ENCODE results near the gene IQCK.
"Not testable (repeated sequence)": the region's sequence is repeated elsewhere in the genome, so short reads cannot be mapped to it uniquely, and the experiment has no call there.

Gene IQCK

GRCh38 chr16:19700319-19700781 lies 17.7 kb upstream of the IQCK start:
- no peak for DNase-seq

GRCh38 chr16:19701091-19701490 lies 17.0 kb upstream of the IQCK start:
- no peak for DNase-seq

DNA sequence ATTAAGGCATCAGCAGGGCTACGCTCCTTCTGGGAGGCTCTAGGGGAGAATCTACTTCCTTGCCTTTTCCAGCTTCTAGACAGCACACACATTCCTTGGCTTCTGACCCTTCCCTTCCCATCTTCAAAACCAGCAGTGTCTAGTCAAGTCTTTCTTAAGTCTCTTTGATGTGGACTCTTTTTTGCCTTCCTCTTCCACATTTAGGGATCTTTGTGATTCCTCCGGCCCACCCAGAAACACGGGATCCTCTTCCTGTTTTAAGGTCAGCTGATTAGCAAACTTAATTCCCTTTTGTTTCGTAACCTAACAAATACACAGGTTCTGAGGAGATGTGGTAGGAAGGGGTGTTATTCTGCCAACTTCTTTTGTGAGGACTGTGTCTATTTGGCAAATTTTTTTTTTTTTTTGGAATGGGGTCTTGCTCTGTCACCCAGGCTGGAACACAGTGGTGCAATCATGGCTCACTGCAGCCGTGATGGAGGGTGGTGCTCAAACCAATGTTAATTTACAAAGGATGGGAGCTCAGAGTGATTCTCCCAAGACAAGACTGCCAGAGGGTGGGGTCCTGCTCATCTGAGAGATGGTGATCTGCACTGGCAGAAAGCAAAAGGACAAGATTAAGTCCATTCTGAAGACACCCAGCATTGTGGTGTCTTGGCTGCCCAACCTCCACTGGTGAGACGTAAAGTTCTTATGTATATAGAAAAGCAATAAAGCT lies 14.7 kb upstream of the IQCK start:
- DNase-seq, result no peak

GRCh38 chr16:19704321-19705145 lies 13.5 kb upstream of the IQCK start:
- DNase-seq, result no peak

DNA sequence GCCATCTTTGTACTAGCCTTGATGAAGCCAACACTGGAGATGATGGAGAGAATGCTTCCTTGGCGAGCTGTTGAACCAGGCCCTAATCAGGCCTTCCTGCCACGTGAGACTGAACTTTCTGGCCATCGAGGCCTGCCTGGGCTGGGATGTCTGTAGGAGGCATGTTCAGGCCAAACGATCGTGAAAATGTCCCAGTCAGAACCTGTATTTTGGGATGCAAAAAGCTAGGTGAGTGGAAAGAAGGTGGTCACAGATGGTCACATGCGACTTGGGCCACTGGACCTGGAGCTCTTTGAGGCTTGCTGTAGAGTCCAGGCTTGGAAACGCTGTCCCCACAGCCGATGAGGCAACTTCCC lies 12.9 kb upstream of the IQCK start:
- DNase-seq, result no peak

GRCh38 chr16:19705843-19706242 lies 12.2 kb upstream of the IQCK start:
- DNase-seq, result no peak

GRCh38 chr16:19706846-19707245 lies 11.2 kb upstream of the IQCK start:
- DNase-seq, result no peak

GRCh38 chr16:19707569-19708295 lies 10.3 kb upstream of the IQCK start:
- no peak for DNase-seq

DNA sequence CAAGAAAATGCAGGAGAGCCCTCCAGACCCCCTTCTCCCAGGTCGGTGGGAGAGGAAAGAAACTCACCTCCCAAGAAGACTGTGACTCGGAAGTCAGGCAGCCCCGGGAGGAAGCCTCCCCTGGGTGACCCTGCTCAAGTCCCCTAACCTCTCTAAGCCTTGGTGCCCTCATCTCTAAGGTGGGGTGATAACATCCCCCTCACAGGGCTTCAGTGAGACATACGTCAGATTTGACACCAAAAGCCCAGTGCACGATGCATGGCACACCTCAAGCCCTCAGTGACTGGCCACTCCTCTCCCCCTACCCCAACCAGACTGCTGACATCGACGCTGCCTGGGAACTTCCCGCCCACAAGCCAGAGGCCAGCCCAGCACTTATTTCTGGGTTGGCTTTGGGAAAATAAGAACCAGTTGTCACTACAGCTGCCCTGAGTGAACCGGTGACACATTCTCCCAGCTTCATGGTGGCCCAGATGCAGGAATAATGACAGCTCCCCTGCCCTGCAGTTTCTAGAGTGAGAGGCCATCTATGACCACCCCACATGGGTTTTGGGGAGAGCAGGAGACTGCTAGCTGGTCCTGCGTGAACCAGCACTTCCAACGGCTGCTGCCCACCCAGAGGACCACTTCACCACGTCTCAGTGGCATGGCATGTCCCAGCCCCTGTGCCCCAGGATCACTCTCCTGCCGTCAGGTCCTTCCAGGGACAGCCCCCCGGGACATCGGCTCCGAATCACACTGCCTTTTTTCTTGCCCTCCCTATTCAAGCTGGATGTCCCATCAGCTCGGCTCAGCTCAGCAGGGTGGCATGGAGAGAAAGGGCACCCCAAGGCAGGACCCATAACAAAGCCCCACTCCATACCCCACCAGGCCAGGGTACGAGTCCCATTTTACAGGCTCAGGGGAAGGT lies 9.5 kb upstream of the IQCK start:
- DNase-seq, result no peak

- no peak for DNase-seq
These were observed 8.5 kb upstream of the IQCK start for GRCh38 chr16:19709381-19710136.

DNA sequence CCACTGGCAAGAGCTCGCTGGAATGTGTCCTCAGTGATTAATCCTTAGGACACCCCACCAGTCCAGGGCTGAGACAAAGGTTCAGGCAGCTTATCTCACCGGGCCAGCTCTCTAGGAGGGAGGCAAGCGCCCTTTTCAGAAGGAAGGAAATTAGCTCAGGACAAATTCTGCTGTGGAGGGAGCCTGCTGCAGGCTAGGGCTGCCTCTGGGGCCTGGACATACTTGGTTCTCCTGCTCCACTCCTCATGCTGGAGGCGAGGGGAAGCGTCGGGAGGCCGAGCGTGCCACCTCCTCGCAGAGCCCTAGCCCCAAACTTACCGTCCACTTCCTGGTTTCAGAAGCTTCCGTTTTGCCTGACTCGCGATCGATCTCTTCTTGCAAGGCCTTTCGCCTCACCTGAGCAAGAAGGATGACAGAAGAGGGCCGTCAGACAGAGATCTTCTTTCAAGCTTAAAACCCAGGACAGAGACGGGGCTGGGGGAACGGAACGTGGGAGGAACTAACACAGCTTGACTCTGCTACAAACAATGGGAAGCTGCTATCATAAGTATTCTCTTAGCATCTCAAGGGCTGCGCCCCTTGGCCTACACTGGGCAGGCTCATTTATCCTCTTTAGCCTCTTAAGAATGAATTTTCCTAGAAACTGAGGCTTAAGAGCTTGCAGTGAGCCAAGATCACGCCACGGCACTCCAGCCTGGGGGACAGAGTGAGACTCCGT lies 7.7 kb upstream of the IQCK start:
- no peak for DNase-seq

- no peak for DNase-seq
These were observed 7.0 kb upstream of the IQCK start for GRCh38 chr16:19710991-19711545.

DNA sequence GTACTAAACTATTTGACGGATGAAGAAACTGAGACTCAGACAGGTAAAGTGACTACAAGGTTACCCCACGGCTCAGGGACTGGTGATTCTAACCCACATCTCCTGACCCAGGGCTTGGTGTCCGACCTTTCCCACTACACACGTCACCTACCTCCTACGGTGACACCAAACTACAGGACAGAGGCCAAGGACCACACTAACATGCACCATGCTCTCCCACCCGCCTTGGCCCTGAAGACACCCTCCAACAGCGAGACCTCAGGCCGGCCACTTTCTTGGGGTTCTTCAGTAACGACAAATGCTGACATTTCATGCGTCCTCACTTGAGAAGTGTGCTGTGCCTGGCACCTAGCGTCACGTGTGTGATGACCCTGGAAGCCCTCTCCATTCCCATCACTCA lies 6.4 kb upstream of the IQCK start:
- DNase-seq, result no peak

- DNase-seq, result no peak
These were observed 5.5 kb upstream of the IQCK start for GRCh38 chr16:19712418-19713058.

- DNase-seq, result no peak
These were observed 4.4 kb upstream of the IQCK start for GRCh38 chr16:19713697-19714096.

GRCh38 chr16:19715566-19715965 lies 2.5 kb upstream of the IQCK start:
- DNase-seq, result no peak

DNA sequence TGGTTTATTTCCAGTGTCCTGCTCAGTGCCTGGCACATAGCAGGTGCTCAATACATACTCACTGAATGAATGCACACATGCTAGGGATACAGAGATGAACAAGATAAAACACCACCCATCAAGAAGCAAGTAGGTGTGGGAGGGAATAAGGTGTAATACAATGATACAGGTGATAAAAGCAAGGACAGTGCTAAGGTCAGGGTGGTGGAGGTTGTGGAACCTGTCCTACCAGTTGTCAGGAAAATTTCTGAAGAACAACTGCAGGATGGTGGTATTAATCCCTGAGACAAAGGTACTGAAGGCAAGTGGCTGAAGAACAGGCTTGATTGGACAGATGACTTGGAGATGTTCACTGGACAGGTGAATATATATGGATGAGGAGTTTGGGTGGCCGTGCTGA lies 1.9 kb upstream of the IQCK start:
- DNase-seq, result no peak

GRCh38 chr16:19716728-19717127 lies 1.3 kb upstream of the IQCK start:
- DNase-seq, result not testable (repeated sequence)

DNA sequence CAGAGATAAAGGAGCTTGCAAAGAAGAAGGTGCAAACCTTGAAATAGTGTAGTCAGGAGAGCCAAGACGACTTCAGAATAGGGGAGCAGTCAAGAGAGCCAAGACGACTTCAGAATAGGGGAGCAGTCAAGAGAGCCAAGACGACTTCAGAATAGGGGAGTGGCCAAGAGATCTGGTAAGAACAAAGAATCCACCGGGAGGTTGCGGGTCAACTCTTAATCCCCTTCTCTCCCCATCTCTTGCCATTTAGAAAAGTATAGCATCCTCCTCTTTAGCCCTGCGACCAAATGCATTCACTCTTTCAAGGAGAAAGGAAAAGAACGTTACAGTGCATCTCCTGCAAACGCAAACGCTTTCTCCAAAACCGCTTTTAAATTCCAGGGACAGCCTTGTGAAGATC lies 757 bp upstream of the IQCK start:
- no peak for DNase-seq

GRCh38 chr16:19718624-19718965 lies 524 bp downstream of the IQCK start:
- DNase-seq, result peak; percentile 33

Data from stimulated activated CD8-positive, alpha-beta memory T cell treated with anti-CD3 and anti-CD28 coated beads, Interleukin-4, amount 100 ng/mL, for 48 hours (primary cell).